Measurements from ENCODE around the gene MFNG.
"Not testable (repeated sequence)": the region's sequence is repeated elsewhere in the genome, so short reads cannot be mapped to it uniquely, and the experiment has no call there.

Gene MFNG

GRCh38 chr22:37486224-37486845 is at the start of gene MFNG:
Gene MFNG, minus strand, starts transcription at chr22:37486384. Its CDS starts 207 bp downstream, at chr22:37486177.
- DNase-seq (ENCODE audit: low read depth) = no peak

GRCh38 chr22:37535159-37535558 is 49.0 kb upstream of the MFNG start:
- no peak for DNase-seq (ENCODE audit: low read depth)

GRCh38 chr22:37534445-37534844 is 48.3 kb upstream of the MFNG start:
- DNase-seq (ENCODE audit: low read depth) = no peak

GRCh38 chr22:37533995-37534394 is 47.8 kb upstream of the MFNG start:
- peak; percentile 55 for DNase-seq (ENCODE audit: low read depth)

GRCh38 chr22:37529652-37530345 is 43.6 kb upstream of the MFNG start:
- DNase-seq (ENCODE audit: low read depth) = no peak

- not testable (repeated sequence) for DNase-seq (ENCODE audit: low read depth)
These were observed 41.8 kb upstream of the MFNG start for GRCh38 chr22:37527952-37528351.

- DNase-seq (ENCODE audit: low read depth) = not testable (repeated sequence)
These were observed 41.0 kb upstream of the MFNG start for GRCh38 chr22:37527081-37527752.

GRCh38 chr22:37526376-37526775 is 40.2 kb upstream of the MFNG start:
- DNase-seq (ENCODE audit: low read depth) = no peak

GRCh38 chr22:37525746-37526350 is 39.7 kb upstream of the MFNG start:
- no peak for DNase-seq (ENCODE audit: low read depth)

GRCh38 chr22:37525073-37525745 is 39.0 kb upstream of the MFNG start:
- peak; percentile 43 for DNase-seq (ENCODE audit: low read depth)

GRCh38 chr22:37522482-37522881 is 36.3 kb upstream of the MFNG start:
- no peak for DNase-seq (ENCODE audit: low read depth)

- no peak for DNase-seq (ENCODE audit: low read depth)
These were observed 35.1 kb upstream of the MFNG start for GRCh38 chr22:37521236-37521739.

- no peak for DNase-seq (ENCODE audit: low read depth)
These were observed 34.6 kb upstream of the MFNG start for GRCh38 chr22:37520776-37521191.

GRCh38 chr22:37519268-37520195 is 33.3 kb upstream of the MFNG start, which contains the start of gene CARD10:
Gene CARD10, minus strand, starts transcription at chr22:37519415. Its CDS starts 215 bp downstream, at chr22:37519200.
- DNase-seq (ENCODE audit: low read depth) = no peak

- no peak for DNase-seq (ENCODE audit: low read depth)
These were observed 32.5 kb upstream of the MFNG start for GRCh38 chr22:37518509-37519267.

GRCh38 chr22:37517826-37518450 is 31.8 kb upstream of the MFNG start:
- DNase-seq (ENCODE audit: low read depth) = no peak

- no peak for DNase-seq (ENCODE audit: low read depth)
These were observed 30.3 kb upstream of the MFNG start for GRCh38 chr22:37516456-37516855.

GRCh38 chr22:37515901-37516300 is 29.7 kb upstream of the MFNG start:
- DNase-seq (ENCODE audit: low read depth) = no peak

- no peak for DNase-seq (ENCODE audit: low read depth)
These were observed 28.4 kb upstream of the MFNG start for GRCh38 chr22:37514526-37515051.
